ENCODE results near the gene ZNF324B.

ZNF324B gene

DNA sequence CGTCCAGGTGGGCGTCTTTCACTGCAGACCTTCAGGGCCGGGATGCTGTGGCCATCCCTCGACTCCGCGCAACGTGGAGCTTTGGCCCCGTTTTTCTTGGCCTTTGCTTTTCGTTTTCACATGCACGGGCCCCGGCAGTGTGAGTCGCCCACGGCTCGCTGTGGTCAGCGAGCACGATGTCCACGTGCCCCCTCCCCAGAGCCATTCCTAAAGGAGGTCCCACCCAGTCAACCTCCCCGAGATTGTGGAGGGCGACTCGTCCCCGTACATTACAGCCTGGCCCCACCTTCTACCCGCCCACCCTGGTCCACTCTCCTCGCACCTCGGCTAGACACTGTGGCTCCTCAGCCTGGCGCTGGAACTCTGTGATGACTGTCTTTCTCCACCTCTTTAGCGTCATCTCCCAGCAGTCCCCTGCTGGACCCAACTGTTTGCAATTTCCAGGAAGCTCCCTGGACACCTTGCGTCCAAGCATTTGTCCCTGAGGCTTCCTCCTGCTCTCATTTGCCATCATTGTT, 25.1 kb downstream of the ZNF324B start:
- Histone ChIP-seq H3K14ac (ENCODE audit: low read length in 2 of 2) (peak overlapping the region in 1 of 2 experiments; percentile 76), H2AFZ (ENCODE audit: low read depth, low read length) (no peak overlapping the region), H3K23ac (ENCODE audit: low read length in 2 of 2) (no peak overlapping the region), H2BK5ac (ENCODE audit: low read depth, low read length, poor library complexity, severe bottlenecking) (no peak overlapping the region), H3K4me3 (ENCODE audit: insufficient read depth in 1 of 2, low read depth in 1 of 2, low read length in 2 of 2) (peak overlapping the region; percentile 60 to 91), H3K4me2 (ENCODE audit: low read length, poor library complexity, severe bottlenecking) (peak overlapping the region; percentile 83), H2AK5ac (ENCODE audit: low read length, severe bottlenecking) (peak overlapping the region; percentile 69), H4K8ac (ENCODE audit: low read length) (peak overlapping the region; percentile 99), H3K27me3 (ENCODE audit: control insufficient read depth in 1 of 2, insufficient read depth in 1 of 2, low read length in 2 of 2) (no peaks in the 10 kb centered on the region), H2BK15ac (ENCODE audit: low read depth, poor library complexity, severe bottlenecking) (peak overlapping the region; percentile 20), H3K9ac (ENCODE audit: low read length) (peak overlapping the region; percentile 97), H3K27ac (ENCODE audit: low read length, poor library complexity, severe bottlenecking) (peak overlapping the region; percentile 93), H4K91ac (ENCODE audit: low read length) (peak overlapping the region; percentile 81), H3K79me1 (replicated peaks; ENCODE audit: low read length, poor library complexity, severe bottlenecking) (peaks cover 26% of the 10 kb centered on the region), H3K9me3 (ENCODE audit: control insufficient read depth, low read length) (no peaks in the 10 kb centered on the region), H3K4me1 (ENCODE audit: control insufficient read depth, insufficient read depth, low read depth, low read length) (peaks cover 30% of the 10 kb centered on the region), H2BK120ac (ENCODE audit: low read depth, low read length) (peak overlapping the region; percentile 59), H2BK12ac (ENCODE audit: low read length in 2 of 2) (peak overlapping the region in 1 of 2 experiments; percentile 30), H3K4ac (ENCODE audit: low read depth in 1 of 2, low read length in 2 of 2) (peak overlapping the region; percentile 51 to 94), H3K36me3 (ENCODE audit: control insufficient read depth in 1 of 2, insufficient read depth in 2 of 2, low read depth in 1 of 2, low read length in 2 of 2) (peaks cover 54 to 61% of the 10 kb centered on the region in 2 experiments), H3K18ac (ENCODE audit: low read depth in 1 of 2, low read length in 2 of 2) (peak overlapping the region; percentile 44 to 96)
- DNase-seq, result peak; percentile 74
- 6% methylated on average over 27 of the region's 27 CpGs for WGBS

DNA sequence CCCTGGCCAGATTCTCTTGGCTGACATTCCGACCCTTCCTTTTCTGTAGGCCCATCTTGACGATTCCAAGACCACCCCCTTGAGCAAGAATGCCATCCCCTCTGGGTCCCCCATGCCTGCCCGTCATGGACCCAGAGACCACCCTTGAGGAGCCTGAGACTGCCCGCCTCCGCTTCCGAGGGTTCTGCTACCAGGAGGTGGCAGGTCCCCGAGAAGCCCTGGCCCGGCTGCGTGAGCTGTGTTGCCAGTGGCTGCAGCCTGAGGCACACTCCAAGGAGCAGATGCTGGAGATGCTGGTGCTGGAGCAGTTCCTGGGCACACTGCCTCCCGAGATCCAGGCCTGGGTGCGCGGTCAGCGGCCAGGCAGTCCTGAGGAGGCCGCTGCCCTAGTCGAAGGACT, 25.7 kb downstream of the ZNF324B start:
- no peak overlapping the region for H3K4me2 ChIP-seq (ENCODE audit: low read length, poor library complexity, severe bottlenecking)
- peak overlapping the region; percentile 97 for H3K9ac ChIP-seq (ENCODE audit: low read length)
- no peak overlapping the region for H3K23ac ChIP-seq (ENCODE audit: low read length in 2 of 2)
- H3K4me1 ChIP-seq (ENCODE audit: control insufficient read depth, insufficient read depth, low read depth, low read length), result peaks cover 30% of the 10 kb centered on the region
- no peak overlapping the region for H3K27ac ChIP-seq (ENCODE audit: low read length, poor library complexity, severe bottlenecking)
- H3K36me3 ChIP-seq (ENCODE audit: control insufficient read depth in 1 of 2, insufficient read depth in 2 of 2, low read depth in 1 of 2, low read length in 2 of 2), result peaks cover 48 to 56% of the 10 kb centered on the region in 2 experiments
- DNase-seq, result no peak
- peaks cover 22% of the 10 kb centered on the region for H3K79me1 ChIP-seq (replicated peaks; ENCODE audit: low read length, poor library complexity, severe bottlenecking)
- no peak overlapping the region for H2BK5ac ChIP-seq (ENCODE audit: low read depth, low read length, poor library complexity, severe bottlenecking)
- H3K4me3 ChIP-seq (ENCODE audit: insufficient read depth in 1 of 2, low read depth in 1 of 2, low read length in 2 of 2), result peak overlapping the region in 1 of 2 experiments; percentile 91
- WGBS, result 95% methylated on average over 15 of the region's 15 CpGs
- H3K27me3 ChIP-seq (ENCODE audit: control insufficient read depth in 1 of 2, insufficient read depth in 1 of 2, low read length in 2 of 2), result no peaks in the 10 kb centered on the region
- H3K9me3 ChIP-seq (ENCODE audit: control insufficient read depth, low read length), result no peaks in the 10 kb centered on the region
- peak overlapping the region in 1 of 2 experiments; percentile 58 for H3K4ac ChIP-seq (ENCODE audit: low read depth in 1 of 2, low read length in 2 of 2)
- peak overlapping the region; percentile 43 for H2AK5ac ChIP-seq (ENCODE audit: low read length, severe bottlenecking)
- peak overlapping the region; percentile 4 for H4K91ac ChIP-seq (ENCODE audit: low read length)
- H2BK120ac ChIP-seq (ENCODE audit: low read depth, low read length), result no peak overlapping the region
- no peak overlapping the region for H3K14ac ChIP-seq (ENCODE audit: low read length in 2 of 2)
- peak overlapping the region; percentile 99 for H4K8ac ChIP-seq (ENCODE audit: low read length)
- H3K18ac ChIP-seq (ENCODE audit: low read depth in 1 of 2, low read length in 2 of 2), result peak overlapping the region in 1 of 2 experiments; percentile 80
- H2BK15ac ChIP-seq (ENCODE audit: low read depth, poor library complexity, severe bottlenecking), result no peak overlapping the region
- H2BK12ac ChIP-seq (ENCODE audit: low read length in 2 of 2), result peak overlapping the region; percentile 6 to 30
- H2AFZ ChIP-seq (ENCODE audit: low read depth, low read length), result no peak overlapping the region

DNA sequence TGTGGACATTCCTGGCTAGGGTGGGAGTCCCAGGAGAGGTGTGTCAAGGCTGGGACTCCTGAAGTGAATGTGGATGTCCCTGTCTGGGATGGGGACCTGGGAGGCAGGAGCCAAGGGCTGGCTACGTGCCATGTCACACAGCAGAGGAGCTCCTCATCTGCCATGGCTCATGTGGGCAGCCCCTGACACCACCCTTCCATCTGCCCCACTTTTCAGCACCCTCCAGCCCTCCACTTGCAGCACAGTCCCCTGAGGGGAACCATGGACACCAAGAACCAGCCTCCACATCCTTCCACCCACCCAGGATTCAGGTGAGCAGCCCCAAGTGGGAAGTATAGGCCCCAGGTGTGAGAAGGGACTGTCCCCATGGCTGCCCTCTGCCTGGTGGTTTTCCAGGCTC, 26.4 kb downstream of the ZNF324B start:
- no peak overlapping the region for H3K23ac ChIP-seq (ENCODE audit: low read length in 2 of 2)
- no peak overlapping the region for H2BK120ac ChIP-seq (ENCODE audit: low read depth, low read length)
- H3K4ac ChIP-seq (ENCODE audit: low read depth in 1 of 2, low read length in 2 of 2), result no peak overlapping the region
- H2BK15ac ChIP-seq (ENCODE audit: low read depth, poor library complexity, severe bottlenecking), result no peak overlapping the region
- H3K4me1 ChIP-seq (ENCODE audit: control insufficient read depth, insufficient read depth, low read depth, low read length), result peaks cover 30% of the 10 kb centered on the region
- no peak overlapping the region for H4K91ac ChIP-seq (ENCODE audit: low read length)
- H2BK5ac ChIP-seq (ENCODE audit: low read depth, low read length, poor library complexity, severe bottlenecking), result no peak overlapping the region
- H2AK5ac ChIP-seq (ENCODE audit: low read length, severe bottlenecking), result no peak overlapping the region
- no peak for DNase-seq
- no peak overlapping the region for H3K9ac ChIP-seq (ENCODE audit: low read length)
- H3K4me3 ChIP-seq (ENCODE audit: insufficient read depth in 1 of 2, low read depth in 1 of 2, low read length in 2 of 2), result no peak overlapping the region
- no peak overlapping the region for H2AFZ ChIP-seq (ENCODE audit: low read depth, low read length)
- no peak overlapping the region for H2BK12ac ChIP-seq (ENCODE audit: low read length in 2 of 2)
- peaks cover 19% of the 10 kb centered on the region for H3K79me1 ChIP-seq (replicated peaks; ENCODE audit: low read length, poor library complexity, severe bottlenecking)
- H3K36me3 ChIP-seq (ENCODE audit: control insufficient read depth in 1 of 2, insufficient read depth in 2 of 2, low read depth in 1 of 2, low read length in 2 of 2), result peaks cover 45 to 54% of the 10 kb centered on the region in 2 experiments
- H3K27ac ChIP-seq (ENCODE audit: low read length, poor library complexity, severe bottlenecking), result no peak overlapping the region
- 100% methylated on average over 1 of the region's 1 CpG for WGBS
- no peaks in the 10 kb centered on the region for H3K9me3 ChIP-seq (ENCODE audit: control insufficient read depth, low read length)
- no peak overlapping the region for H3K18ac ChIP-seq (ENCODE audit: low read depth in 1 of 2, low read length in 2 of 2)
- no peaks in the 10 kb centered on the region for H3K27me3 ChIP-seq (ENCODE audit: control insufficient read depth in 1 of 2, insufficient read depth in 1 of 2, low read length in 2 of 2)
- H4K8ac ChIP-seq (ENCODE audit: low read length), result no peak overlapping the region
- no peak overlapping the region for H3K14ac ChIP-seq (ENCODE audit: low read length in 2 of 2)
- H3K4me2 ChIP-seq (ENCODE audit: low read length, poor library complexity, severe bottlenecking), result no peak overlapping the region

DNA sequence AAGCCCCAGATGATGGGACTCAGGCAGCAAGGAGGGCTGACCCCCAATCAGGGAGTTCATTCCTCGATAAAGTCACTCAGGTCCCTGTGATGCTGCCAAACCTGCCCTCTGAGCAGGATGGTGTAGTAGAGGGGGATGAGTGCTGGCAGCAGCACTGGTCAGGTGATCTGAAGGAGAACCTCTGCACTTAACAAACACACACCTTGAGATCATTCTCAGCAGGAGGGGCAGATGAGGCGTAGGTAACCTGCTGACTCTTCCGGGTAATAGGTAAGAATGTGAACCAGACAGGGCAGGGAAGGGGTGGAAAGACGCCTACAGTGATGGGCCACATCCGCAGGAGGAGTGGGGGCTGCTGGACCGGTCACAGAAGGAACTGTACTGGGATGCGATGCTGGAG, 27.9 kb downstream of the ZNF324B start:
- H3K23ac ChIP-seq (ENCODE audit: low read length in 2 of 2), result no peak overlapping the region
- no peak overlapping the region for H3K4me2 ChIP-seq (ENCODE audit: low read length, poor library complexity, severe bottlenecking)
- no peak overlapping the region for H3K18ac ChIP-seq (ENCODE audit: low read depth in 1 of 2, low read length in 2 of 2)
- H3K9me3 ChIP-seq (ENCODE audit: control insufficient read depth, low read length), result no peaks in the 10 kb centered on the region
- H3K4me1 ChIP-seq (ENCODE audit: control insufficient read depth, insufficient read depth, low read depth, low read length), result peaks cover 22% of the 10 kb centered on the region
- no peak overlapping the region for H4K8ac ChIP-seq (ENCODE audit: low read length)
- no peak overlapping the region for H4K91ac ChIP-seq (ENCODE audit: low read length)
- H3K14ac ChIP-seq (ENCODE audit: low read length in 2 of 2), result no peak overlapping the region
- H3K36me3 ChIP-seq (ENCODE audit: control insufficient read depth in 1 of 2, insufficient read depth in 2 of 2, low read depth in 1 of 2, low read length in 2 of 2), result peaks cover 36 to 45% of the 10 kb centered on the region in 2 experiments
- H3K27me3 ChIP-seq (ENCODE audit: control insufficient read depth in 1 of 2, insufficient read depth in 1 of 2, low read length in 2 of 2), result no peaks in the 10 kb centered on the region
- no peak overlapping the region for H3K9ac ChIP-seq (ENCODE audit: low read length)
- no peak overlapping the region for H2BK12ac ChIP-seq (ENCODE audit: low read length in 2 of 2)
- no peak overlapping the region for H2BK5ac ChIP-seq (ENCODE audit: low read depth, low read length, poor library complexity, severe bottlenecking)
- WGBS, result 99% methylated on average over 7 of the region's 7 CpGs
- no peak for DNase-seq
- H2AFZ ChIP-seq (ENCODE audit: low read depth, low read length), result no peak overlapping the region
- H2AK5ac ChIP-seq (ENCODE audit: low read length, severe bottlenecking), result no peak overlapping the region
- no peak overlapping the region for H2BK120ac ChIP-seq (ENCODE audit: low read depth, low read length)
- peaks cover 13% of the 10 kb centered on the region for H3K79me1 ChIP-seq (replicated peaks; ENCODE audit: low read length, poor library complexity, severe bottlenecking)
- H2BK15ac ChIP-seq (ENCODE audit: low read depth, poor library complexity, severe bottlenecking), result no peak overlapping the region
- no peak overlapping the region for H3K27ac ChIP-seq (ENCODE audit: low read length, poor library complexity, severe bottlenecking)
- H3K4me3 ChIP-seq (ENCODE audit: insufficient read depth in 1 of 2, low read depth in 1 of 2, low read length in 2 of 2), result no peak overlapping the region
- no peak overlapping the region for H3K4ac ChIP-seq (ENCODE audit: low read depth in 1 of 2, low read length in 2 of 2)
